Ishikawa (cell line): ENCODE data around the gene INCENP.

Experiments used
- FOXM1 ChIP-seq: IDR thresholded peaks from 2 replicates; pipeline ENCODE4 v1.6.1; 2012; ENCODE audit warnings: low read depth, borderline replicate concordance
- MAX ChIP-seq: IDR thresholded peaks from 2 replicates; pipeline ENCODE4 v1.6.1; 2012
- TCF12 ChIP-seq: IDR thresholded peaks from 2 replicates; pipeline ENCODE4 v1.6.1; 2012; ENCODE audit warnings: low read depth
- YY1 ChIP-seq: IDR thresholded peaks from 2 replicates; pipeline ENCODE4 v1.6.1; 2012; ENCODE audit warnings: low read depth

GRCh38 chr11:62152245-62153086 is 28.7 kb downstream of the INCENP start:
- TF ChIP-seq MAX (no peak), TCF12 (no peak), FOXM1 (no peak), YY1 (no peak)
